ENCODE results near the gene GIPC3.

Gene GIPC3

GRCh38 chr19:3590991-3591659, 5.8 kb downstream of the GIPC3 start:
- Histone ChIP-seq H3K36me3 (ENCODE audit: insufficient read depth, low read length) (no peaks in the 10 kb centered on the region), H3K27me3 (ENCODE audit: insufficient read depth, low read length) (peaks cover 6% of the 10 kb centered on the region), H3K4me1 (ENCODE audit: insufficient read depth, low read length) (no peaks in the 10 kb centered on the region), H3K9me3 (ENCODE audit: low read length) (peaks cover 7% of the 10 kb centered on the region), H3K4me3 (ENCODE audit: low read length) (no peak overlapping the region), H2AFZ (ENCODE audit: low read depth, low read length) (no peak overlapping the region)

GRCh38 chr19:3591876-3592613, 6.8 kb downstream of the GIPC3 start:
- no peak overlapping the region for H2AFZ ChIP-seq (ENCODE audit: low read depth, low read length)
- H3K27me3 ChIP-seq (ENCODE audit: insufficient read depth, low read length) = peaks cover 5% of the 10 kb centered on the region
- H3K4me3 ChIP-seq (ENCODE audit: low read length) = no peak overlapping the region
- H3K4me1 ChIP-seq (ENCODE audit: insufficient read depth, low read length) = no peaks in the 10 kb centered on the region
- H3K9me3 ChIP-seq (ENCODE audit: low read length) = peaks cover 7% of the 10 kb centered on the region
- no peaks in the 10 kb centered on the region for H3K36me3 ChIP-seq (ENCODE audit: insufficient read depth, low read length)

- peaks cover 7% of the 10 kb centered on the region for H3K9me3 ChIP-seq (ENCODE audit: low read length)
- no peak overlapping the region for H2AFZ ChIP-seq (ENCODE audit: low read depth, low read length)
- no peaks in the 10 kb centered on the region for H3K4me1 ChIP-seq (ENCODE audit: insufficient read depth, low read length)
- H3K27me3 ChIP-seq (ENCODE audit: insufficient read depth, low read length) = peaks cover 5% of the 10 kb centered on the region
- H3K36me3 ChIP-seq (ENCODE audit: insufficient read depth, low read length) = no peaks in the 10 kb centered on the region
- H3K4me3 ChIP-seq (ENCODE audit: low read length) = no peak overlapping the region
These were observed 7.9 kb downstream of the GIPC3 start for GRCh38 chr19:3593156-3593555.

GRCh38 chr19:3595521-3596061, 10.3 kb downstream of the GIPC3 start:
- Histone ChIP-seq H3K4me1 (ENCODE audit: insufficient read depth, low read length) (no peaks in the 10 kb centered on the region), H2AFZ (ENCODE audit: low read depth, low read length) (no peak overlapping the region), H3K36me3 (ENCODE audit: insufficient read depth, low read length) (no peaks in the 10 kb centered on the region)

GRCh38 chr19:3599776-3600187, 14.5 kb downstream of the GIPC3 start:
- no peak overlapping the region for H2AFZ ChIP-seq (ENCODE audit: low read depth, low read length)
- peaks cover 7% of the 10 kb centered on the region for H3K9me3 ChIP-seq (ENCODE audit: low read length)
- H3K36me3 ChIP-seq (ENCODE audit: insufficient read depth, low read length) = no peaks in the 10 kb centered on the region
- H3K4me1 ChIP-seq (ENCODE audit: insufficient read depth, low read length) = no peaks in the 10 kb centered on the region
- H3K4me3 ChIP-seq (ENCODE audit: low read length) = no peak overlapping the region
- H3K27me3 ChIP-seq (ENCODE audit: insufficient read depth, low read length) = peaks cover 11% of the 10 kb centered on the region

More at GRCh38 chr19:3595521-3596061, 10.3 kb downstream of the GIPC3 start:
- Histone ChIP-seq H3K27me3 (ENCODE audit: insufficient read depth, low read length) (peaks cover 5% of the 10 kb centered on the region), H3K9me3 (ENCODE audit: low read length) (peaks cover 14% of the 10 kb centered on the region), H3K4me3 (ENCODE audit: low read length) (no peak overlapping the region)

GRCh38 chr19:3601021-3601420, 15.7 kb downstream of the GIPC3 start:
- Histone ChIP-seq H2AFZ (ENCODE audit: low read depth, low read length) (no peak overlapping the region), H3K4me3 (ENCODE audit: low read length) (no peak overlapping the region), H3K9me3 (ENCODE audit: low read length) (peaks cover 7% of the 10 kb centered on the region), H3K27me3 (ENCODE audit: insufficient read depth, low read length) (peaks cover 23% of the 10 kb centered on the region), H3K36me3 (ENCODE audit: insufficient read depth, low read length) (no peaks in the 10 kb centered on the region), H3K4me1 (ENCODE audit: insufficient read depth, low read length) (no peaks in the 10 kb centered on the region)

GRCh38 chr19:3603121-3603811, 18.0 kb downstream of the GIPC3 start:
- Histone ChIP-seq H3K27me3 (ENCODE audit: insufficient read depth, low read length) (peaks cover 44% of the 10 kb centered on the region), H3K4me1 (ENCODE audit: insufficient read depth, low read length) (peaks cover 3% of the 10 kb centered on the region), H3K9me3 (ENCODE audit: low read length) (peaks cover 7% of the 10 kb centered on the region), H2AFZ (ENCODE audit: low read depth, low read length) (no peak overlapping the region), H3K4me3 (ENCODE audit: low read length) (no peak overlapping the region), H3K36me3 (ENCODE audit: insufficient read depth, low read length) (no peaks in the 10 kb centered on the region)

GRCh38 chr19:3604227-3604986, 19.1 kb downstream of the GIPC3 start:
- Histone ChIP-seq H3K27me3 (ENCODE audit: insufficient read depth, low read length) (peaks cover 46% of the 10 kb centered on the region), H3K9me3 (ENCODE audit: low read length) (peaks cover 7% of the 10 kb centered on the region), H2AFZ (ENCODE audit: low read depth, low read length) (no peak overlapping the region), H3K36me3 (ENCODE audit: insufficient read depth, low read length) (no peaks in the 10 kb centered on the region), H3K4me1 (ENCODE audit: insufficient read depth, low read length) (peaks cover 3% of the 10 kb centered on the region), H3K4me3 (ENCODE audit: low read length) (no peak overlapping the region)

GRCh38 chr19:3604987-3605343, 19.7 kb downstream of the GIPC3 start:
- H2AFZ ChIP-seq (ENCODE audit: low read depth, low read length) = no peak overlapping the region
- peaks cover 46% of the 10 kb centered on the region for H3K27me3 ChIP-seq (ENCODE audit: insufficient read depth, low read length)
- H3K36me3 ChIP-seq (ENCODE audit: insufficient read depth, low read length) = no peaks in the 10 kb centered on the region
- H3K4me3 ChIP-seq (ENCODE audit: low read length) = no peak overlapping the region
- peaks cover 3% of the 10 kb centered on the region for H3K9me3 ChIP-seq (ENCODE audit: low read length)
- peaks cover 3% of the 10 kb centered on the region for H3K4me1 ChIP-seq (ENCODE audit: insufficient read depth, low read length)

- Histone ChIP-seq H3K4me1 (ENCODE audit: insufficient read depth, low read length) (peaks cover 3% of the 10 kb centered on the region), H2AFZ (ENCODE audit: low read depth, low read length) (no peak overlapping the region), H3K27me3 (ENCODE audit: insufficient read depth, low read length) (peaks cover 46% of the 10 kb centered on the region), H3K36me3 (ENCODE audit: insufficient read depth, low read length) (no peaks in the 10 kb centered on the region), H3K9me3 (ENCODE audit: low read length) (peaks cover under 1% of the 10 kb centered on the region), H3K4me3 (ENCODE audit: low read length) (no peak overlapping the region)
These were observed 20.1 kb downstream of the GIPC3 start for GRCh38 chr19:3605361-3605760.

GRCh38 chr19:3605770-3606169, 20.5 kb downstream of the GIPC3 start:
- no peak overlapping the region for H3K4me3 ChIP-seq (ENCODE audit: low read length)
- peaks cover 3% of the 10 kb centered on the region for H3K4me1 ChIP-seq (ENCODE audit: insufficient read depth, low read length)
- no peaks in the 10 kb centered on the region for H3K9me3 ChIP-seq (ENCODE audit: low read length)
- no peak overlapping the region for H2AFZ ChIP-seq (ENCODE audit: low read depth, low read length)
- peaks cover 2% of the 10 kb centered on the region for H3K36me3 ChIP-seq (ENCODE audit: insufficient read depth, low read length)
- H3K27me3 ChIP-seq (ENCODE audit: insufficient read depth, low read length) = peaks cover 46% of the 10 kb centered on the region

GRCh38 chr19:3606174-3606689, 21.0 kb downstream of the GIPC3 start:
- Histone ChIP-seq H3K27me3 (ENCODE audit: insufficient read depth, low read length) (peaks cover 46% of the 10 kb centered on the region), H3K9me3 (ENCODE audit: low read length) (no peaks in the 10 kb centered on the region), H3K36me3 (ENCODE audit: insufficient read depth, low read length) (peaks cover 6% of the 10 kb centered on the region), H3K4me1 (ENCODE audit: insufficient read depth, low read length) (peaks cover 3% of the 10 kb centered on the region), H3K4me3 (ENCODE audit: low read length) (no peak overlapping the region), H2AFZ (ENCODE audit: low read depth, low read length) (no peak overlapping the region)

Measured in neuron (in vitro differentiated cells).